PC-9 (cell line): ENCODE measurements around the gene PTX4. TPM values are rescaled to one million over a fixed set of nuclear protein-coding genes. Genes with fewer than 3 reads are reported as not detected.

ENCODE experiments used
- BruUV-seq: library from RNA; stranded (reverse); fragments of 400-500 nt; replicated peaks from 2 replicates; lab custom pipeline; 2021; lab: Mats Ljungman, UMichigan
- CTCF ChIA-PET: fragments of 300-600 bp; sonication (Branson Sonifier 250); formaldehyde crosslinking; loops from one replicate; lab custom pipeline; 2022; ENCODE audit warnings: antibody characterized with exemption; lab: Charles Lee
- POLR2A ChIA-PET: fragments of 300-600 bp; sonication (Branson Sonifier 250); formaldehyde crosslinking; loops from one replicate; lab custom pipeline; 2022; ENCODE audit warnings: antibody characterized with exemption; ENCODE audit not compliant: unreplicated experiment; lab: Charles Lee
- DNase-seq, 2 experiments: peaks; one replicate each; pipeline versions ENCODE4 v3.0.0 to v3.0.0-alpha.2; 2015 to 2022; ENCODE audit warnings: mixed read lengths in 1 of 2
- H2AFZ ChIP-seq: fragments of 200-600 bp; sonication (generic); 2 replicates; pipeline ENCODE4 v1.8.1; 2017; ENCODE audit warnings: antibody characterized with exemption
- H3F3A ChIP-seq: fragments of 200-600 bp; sonication (generic); 2 replicates; pipeline ENCODE4 v1.8.1; 2017; ENCODE audit warnings: antibody characterized with exemption, mild to moderate bottlenecking, low read depth; ENCODE audit not compliant: insufficient read depth
- H3K27ac ChIP-seq: fragments of 200-600 bp; sonication (generic); 2 replicates; pipeline ENCODE4 v1.6.1; 2016; ENCODE audit warnings: mixed run types
- H3K27me3 ChIP-seq: fragments of 200-600 bp; sonication (generic); 2 replicates; pipeline ENCODE4 v1.6.1; 2016; ENCODE audit warnings: low read depth, mixed run types; ENCODE audit not compliant: insufficient read depth
- H3K36me3 ChIP-seq: fragments of 200-600 bp; sonication (generic); 2 replicates; pipeline ENCODE4 v1.6.1; 2016; ENCODE audit warnings: low read depth, mixed run types
- H3K4me1 ChIP-seq: fragments of 200-600 bp; sonication (generic); replicated peaks from 2 replicates; pipeline ENCODE4 v1.6.1; 2016; ENCODE audit warnings: mixed run types; ENCODE audit not compliant: insufficient read depth
- H3K4me2 ChIP-seq: fragments of 200-600 bp; sonication (generic); 2 replicates; pipeline ENCODE4 v1.6.1; 2017; ENCODE audit warnings: mixed run types
- H3K4me3 ChIP-seq: fragments of 200-600 bp; sonication (generic); 2 replicates; pipeline ENCODE4 v1.6.1; 2016; ENCODE audit warnings: mixed run types
- H3K79me2 ChIP-seq: fragments of 200-600 bp; sonication (generic); 2 replicates; pipeline ENCODE4 v1.6.1; 2017; ENCODE audit warnings: low read depth, mixed run types
- H3K9me2 ChIP-seq: fragments of 200-600 bp; sonication (generic); 2 replicates; pipeline ENCODE4 v1.8.1; 2017; ENCODE audit warnings: mild to moderate bottlenecking; ENCODE audit not compliant: insufficient read depth
- H3K9me3 ChIP-seq: fragments of 200-600 bp; sonication (generic); 2 replicates; pipeline ENCODE4 v1.8.1; 2016; ENCODE audit warnings: low read depth; ENCODE audit not compliant: insufficient read depth
- H4K20me1 ChIP-seq: fragments of 200-600 bp; sonication (generic); 2 replicates; pipeline ENCODE4 v1.8.1; 2017; ENCODE audit not compliant: insufficient read depth
- CTCF ChIP-seq: fragments of 200-600 bp; sonication (generic); conservative IDR thresholded peaks from 2 replicates; pipeline ENCODE4 v1.6.1; 2017; ENCODE audit warnings: mixed run types, antibody characterized with exemption, mild to moderate bottlenecking, moderate library complexity
- EZH2 ChIP-seq: fragments of 200-600 bp; sonication (generic); IDR thresholded peaks from 2 replicates; pipeline ENCODE4 v1.8.0; 2017; ENCODE audit warnings: antibody characterized with exemption, low read depth
- intact Hi-C: fragments of 100-400 bp; cut with micrococcal nuclease; formaldehyde crosslinking; loops from one replicate; pipeline ENCODE4 v1.10.0; 2022; ENCODE audit not compliant: unreplicated experiment
- total RNA-seq: library from RNA; stranded (reverse); gene quantifications from 2 replicates; pipeline ENCODE4 v1.2.3, GENCODE V29; 2021

Gene PTX4
- total RNA-seq, 1 experiment from 2014 or later: 0.39 TPM

GRCh38 chr16:1447965-1448364 lies 40.8 kb downstream of the PTX4 start:
- H3K4me2 ChIP-seq: no peak overlapping the region
- no peaks in the 10 kb centered on the region for H3K4me1 ChIP-seq
- H3K36me3 ChIP-seq: no peaks in the 10 kb centered on the region
- no peaks in the 10 kb centered on the region for H3K27me3 ChIP-seq
- no peak overlapping the region for H3K27ac ChIP-seq
- H3F3A ChIP-seq: no peaks in the 10 kb centered on the region
- H3K79me2 ChIP-seq: no peaks in the 10 kb centered on the region
- no TSS peak for BruUV-seq
- no peaks in the 10 kb centered on the region for H3K9me2 ChIP-seq
- intact Hi-C loops: no loop called here
- H3K9me3 ChIP-seq: no peaks in the 10 kb centered on the region
- H2AFZ ChIP-seq: no peak overlapping the region
- ChIA-PET POLR2A (no interaction called here), CTCF (no interaction called here)
- no peak overlapping the region for H3K4me3 ChIP-seq
- TF ChIP-seq CTCF (no peak), EZH2 (no peak)
- no peak for DNase-seq
- no peaks in the 10 kb centered on the region for H4K20me1 ChIP-seq

- TSS peak; percentile 25 for BruUV-seq
- no peaks in the 10 kb centered on the region for H3F3A ChIP-seq
- H3K9me2 ChIP-seq: no peaks in the 10 kb centered on the region
- CTCF ChIA-PET: interaction anchor here (0.6 kb wide), 1 partner anchor 16 kb away, joined by 3 read pairs; no protein-coding TSS in a partner anchor
- no peaks in the 10 kb centered on the region for H3K79me2 ChIP-seq
- intact Hi-C loops: no loop called here
- no peaks in the 10 kb centered on the region for H3K27me3 ChIP-seq
- no peak overlapping the region for H3K27ac ChIP-seq
- H4K20me1 ChIP-seq: no peaks in the 10 kb centered on the region
- no peak for DNase-seq
- H3K9me3 ChIP-seq: no peaks in the 10 kb centered on the region
- no peaks in the 10 kb centered on the region for H3K4me1 ChIP-seq
- POLR2A ChIA-PET: no interaction called here
- no peak overlapping the region for H2AFZ ChIP-seq
- no peaks in the 10 kb centered on the region for H3K36me3 ChIP-seq
- TF ChIP-seq CTCF (no peak), EZH2 (no peak)
- H3K4me3 ChIP-seq: no peak overlapping the region
- no peak overlapping the region for H3K4me2 ChIP-seq
These were observed 42.3 kb downstream of the PTX4 start for GRCh38 chr16:1446296-1447080.

- Histone ChIP-seq H3F3A (no peaks in the 10 kb centered on the region), H3K79me2 (no peaks in the 10 kb centered on the region), H3K27me3 (no peaks in the 10 kb centered on the region), H3K9me2 (no peaks in the 10 kb centered on the region), H2AFZ (no peak overlapping the region), H3K4me3 (no peak overlapping the region), H3K36me3 (no peaks in the 10 kb centered on the region), H3K27ac (no peak overlapping the region), H3K4me1 (no peaks in the 10 kb centered on the region), H3K9me3 (no peaks in the 10 kb centered on the region), H4K20me1 (no peaks in the 10 kb centered on the region), H3K4me2 (no peak overlapping the region)
- TF ChIP-seq EZH2: no peak
- DNase-seq: no peak
- intact Hi-C loops: no loop called here
- BruUV-seq: no TSS peak
- POLR2A ChIA-PET: no interaction called here
- CTCF ChIA-PET: interaction anchor here (0.6 kb wide), 1 partner anchor 17 kb away, joined by 3 read pairs; no protein-coding TSS in a partner anchor
These were observed 43.1 kb downstream of the PTX4 start for GRCh38 chr16:1445518-1446203.
